Measurements from ENCODE around the gene GTF3C5. TPM values are rescaled to one million over a fixed set of nuclear protein-coding genes. Genes with fewer than 3 reads are reported as not detected.
A peak's percentile ranks its signal among the peaks of the same experiment; 100 is the strongest.

The GTF3C5 gene
- total RNA-seq, 4 donors from 2014 or later = 48.2 to 55.3 (median 48.9) TPM

GRCh38 chr9:133051966-133052539 lies 21.3 kb downstream of the GTF3C5 start:
- Histone ChIP-seq H3K36me3 (peaks cover 46 to 100% (median 55%) of the 10 kb centered on the region in 3 donors), H3K27ac (no peak overlapping the region), H3K9me3 (no peaks in the 10 kb centered on the region), H3K27me3 (no peaks in the 10 kb centered on the region), H3K4me1 (peaks cover 9 to 21% (median 11%) of the 10 kb centered on the region in 3 donors), H3K4me3 (no peak overlapping the region)
- intact Hi-C loops (cut with DNase I) = loop anchor here (5.0 kb wide), 1 partner anchor 90 kb away; no protein-coding TSS in a partner anchor
- TF ChIP-seq POLR2A (IDR thresholded peaks at IDR 0.05) (no peak), CTCF (IDR thresholded peaks at IDR 0.05) (no peak)
- no peak for DNase-seq
- 78 to 89% methylated on average over 4 to 7 of the region's 9 CpGs for WGBS, 2 donors

- DNase-seq = no peak
- H3K36me3 ChIP-seq = peaks cover 44 to 93% (median 52%) of the 10 kb centered on the region in 3 donors
- no peak overlapping the region for H3K27ac ChIP-seq
- H3K27me3 ChIP-seq = no peaks in the 10 kb centered on the region
- WGBS, 2 donors = 86% methylated on average over 8 of the region's 24 CpGs; no CpG with 5 or more reads in 1 of the 2 donors
- no peaks in the 10 kb centered on the region for H3K9me3 ChIP-seq
- intact Hi-C loops (cut with DNase I) = loop anchor here (5.0 kb wide), 1 partner anchor 88 kb away; no protein-coding TSS in a partner anchor
- no peak for TF ChIP-seq POLR2A (IDR thresholded peaks at IDR 0.05)
- H3K4me1 ChIP-seq = peaks cover 26 to 44% (median 32%) of the 10 kb centered on the region in 3 donors
- H3K4me3 ChIP-seq = no peak overlapping the region
Measured at GRCh38 chr9:133054194-133054890, 23.5 kb downstream of the GTF3C5 start.

DNA sequence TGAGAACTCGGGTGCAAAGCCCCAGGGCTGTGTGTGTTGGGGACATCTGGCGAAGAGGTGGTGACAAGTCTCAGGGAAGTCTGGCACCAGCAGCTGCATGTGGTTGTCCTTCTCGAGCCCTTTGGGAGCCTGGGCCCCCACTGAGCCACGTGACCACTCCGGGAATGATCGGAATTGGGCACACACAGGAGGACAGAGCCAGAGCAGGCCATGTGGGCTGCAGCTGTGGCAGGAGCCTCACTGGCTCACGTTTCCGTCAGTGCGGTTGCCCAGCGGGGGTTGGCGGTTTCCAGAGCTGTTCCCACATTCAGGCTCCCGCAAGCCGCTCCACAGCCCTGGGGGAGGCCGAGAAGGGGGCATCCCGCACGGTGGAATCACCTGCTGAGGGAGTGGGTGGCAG lies 24.2 kb downstream of the GTF3C5 start:
- peaks cover 44 to 87% (median 52%) of the 10 kb centered on the region in 3 donors for H3K36me3 ChIP-seq
- H3K4me3 ChIP-seq = no peak overlapping the region
- peaks cover 32 to 50% (median 36%) of the 10 kb centered on the region in 3 donors for H3K4me1 ChIP-seq
- intact Hi-C loops (cut with DNase I) = loop anchor here (5.0 kb wide), 1 partner anchor 87 kb away; no protein-coding TSS in a partner anchor
- H3K9me3 ChIP-seq = no peaks in the 10 kb centered on the region
- no peaks in the 10 kb centered on the region for H3K27me3 ChIP-seq
- peak overlapping the region in 2 of 4 donors; percentile 88 to 91 for H3K27ac ChIP-seq
- no peak for DNase-seq
- 67 to 88% methylated on average over 1 to 8 of the region's 16 CpGs for whole genome bisulfite sequencing, 2 donors
- no peak for TF ChIP-seq CTCF (IDR thresholded peaks at IDR 0.05)
- no peak for TF ChIP-seq POLR2A (IDR thresholded peaks at IDR 0.05)

DNA sequence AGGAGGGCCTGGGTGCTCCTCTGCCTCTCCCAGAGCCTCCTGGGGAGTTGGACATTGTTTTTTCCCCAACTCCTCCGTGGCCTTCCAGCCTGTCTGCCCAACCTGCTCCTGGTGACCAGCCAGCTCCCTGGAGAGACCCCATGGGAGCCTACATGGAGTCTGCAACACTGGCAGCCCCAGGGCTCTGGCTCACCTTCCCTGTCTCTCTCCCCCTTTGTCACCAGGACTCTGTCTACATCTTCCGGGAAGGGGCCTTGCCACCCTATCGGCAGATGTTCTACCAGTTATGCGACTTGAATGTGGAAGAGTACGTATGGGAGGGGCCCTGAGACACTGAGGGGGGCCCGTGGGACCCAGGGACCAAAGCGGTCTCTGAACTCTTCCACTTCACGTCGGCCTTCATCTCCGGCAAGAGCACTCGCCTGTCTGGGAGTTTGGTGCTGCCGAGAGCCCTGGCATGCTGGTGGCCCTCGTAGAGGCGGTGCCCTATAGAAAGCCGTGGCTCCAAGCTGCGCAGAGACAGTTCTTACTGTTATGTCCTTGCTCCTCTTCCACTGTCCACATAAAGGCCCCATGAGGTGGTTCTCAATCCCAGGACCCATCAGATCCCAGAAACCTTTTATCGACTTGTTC lies 25.1 kb downstream of the GTF3C5 start:
- Histone ChIP-seq H3K4me3 (no peak overlapping the region), H3K4me1 (peaks cover 39 to 60% (median 42%) of the 10 kb centered on the region in 3 donors), H3K36me3 (peaks cover 36 to 77% (median 50%) of the 10 kb centered on the region in 3 donors), H3K27me3 (no peaks in the 10 kb centered on the region), H3K9me3 (no peaks in the 10 kb centered on the region), H3K27ac (peak overlapping the region; percentile 83 to 91 (median 86))
- no peak for TF ChIP-seq POLR2A (IDR thresholded peaks at IDR 0.05)
- TF ChIP-seq CTCF (IDR thresholded peaks at IDR 0.05) = no peak
- DNase-seq = no peak
- intact Hi-C loops (cut with DNase I) = no loop called here
- WGBS, 2 donors = 84 to 93% methylated on average over 5 to 12 of the region's 17 CpGs

GRCh38 chr9:133056533-133056932 lies 25.7 kb downstream of the GTF3C5 start:
- Histone ChIP-seq H3K36me3 (peaks cover 29 to 71% (median 43%) of the 10 kb centered on the region in 3 donors), H3K27me3 (no peaks in the 10 kb centered on the region), H3K4me3 (no peak overlapping the region), H3K4me1 (peaks cover 45 to 66% (median 48%) of the 10 kb centered on the region in 3 donors), H3K27ac (peak overlapping the region; percentile 83 to 91 (median 86)), H3K9me3 (no peaks in the 10 kb centered on the region)
- no peak for DNase-seq
- intact Hi-C loops (cut with DNase I) = no loop called here
- no peak for TF ChIP-seq CTCF (IDR thresholded peaks at IDR 0.05)
- WGBS, 2 donors = 41% methylated on average over 3 to 7 of the region's 13 CpGs
